TTC549 (cell line): ENCODE results near the gene CAMKMT.
A peak's percentile ranks its signal among the peaks of the same experiment; 100 is the strongest.
"Not testable (repeated sequence)": the region's sequence is repeated elsewhere in the genome, so short reads cannot be mapped to it uniquely, and the experiment has no call there.

Experiments used
- FAIRE-seq: peaks from 2 replicates; lab custom pipeline; 2012; peaks lifted over from hg19 to GRCh38; lab: Jason Lieb, UNC

CAMKMT gene

GRCh38 chr2:44360749-44361329 lies 908 bp upstream of the CAMKMT start:
- FAIRE-seq = no peak

GRCh38 chr2:44362207-44363015 lies 664 bp downstream of the CAMKMT start:
- no peak for FAIRE-seq

DNA sequence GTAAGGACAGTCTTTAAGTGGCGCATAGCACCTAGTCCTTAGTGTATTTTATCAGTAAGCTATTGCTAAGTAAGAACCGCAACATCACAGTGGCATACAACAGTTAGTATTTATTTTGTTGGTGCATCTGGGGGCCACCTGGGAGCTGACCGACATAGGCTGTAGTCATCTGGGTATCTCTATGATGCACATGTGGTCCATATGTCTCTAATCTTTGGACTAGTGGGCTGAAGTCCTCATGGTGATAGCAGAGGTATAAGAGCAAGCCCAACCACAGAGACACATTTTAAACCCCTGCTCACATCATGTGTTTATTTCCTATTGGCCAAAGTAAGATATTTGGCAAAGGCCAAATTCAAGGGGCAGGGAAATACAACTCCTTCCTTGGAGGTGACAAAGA lies 2.9 kb downstream of the CAMKMT start:
- no peak for FAIRE-seq

DNA sequence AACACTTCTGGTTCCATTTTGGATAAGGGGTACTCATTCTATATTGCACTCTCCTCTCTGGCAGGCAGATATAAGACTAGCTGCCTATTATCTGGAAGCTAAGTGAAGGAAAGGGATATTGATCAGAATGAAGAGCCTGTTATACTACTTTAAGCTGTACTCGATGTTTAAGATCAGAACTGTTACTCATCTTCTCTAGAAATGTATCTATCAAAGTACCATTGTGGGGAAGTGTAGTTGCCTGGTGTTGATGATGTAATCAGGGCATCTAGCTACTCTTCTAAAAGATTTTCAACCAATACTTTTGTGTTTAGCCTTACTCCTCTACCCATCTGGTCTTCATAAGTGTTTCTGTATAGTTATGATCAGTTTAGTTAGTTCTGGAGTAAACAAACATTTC lies 5.8 kb downstream of the CAMKMT start:
- FAIRE-seq = no peak

DNA sequence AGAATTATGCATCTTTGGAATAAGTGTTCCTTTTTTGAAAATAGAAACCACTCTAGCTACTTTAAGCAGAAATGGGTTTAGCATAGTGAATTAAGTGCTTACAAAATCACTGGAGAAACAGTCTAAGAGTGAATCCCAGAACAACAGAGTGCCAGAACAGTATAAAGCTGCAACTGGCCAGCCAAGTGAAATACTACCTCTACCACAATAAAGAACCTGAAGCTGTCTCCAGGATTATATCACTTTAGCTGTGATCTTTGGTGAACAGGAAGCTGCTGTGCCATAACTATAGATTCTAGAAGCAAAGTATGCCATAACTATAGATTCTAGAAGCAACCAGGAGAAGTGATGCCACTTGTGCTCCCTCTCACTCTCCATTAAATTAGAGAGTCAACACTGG lies 7.6 kb downstream of the CAMKMT start:
- FAIRE-seq = no peak

- no peak for FAIRE-seq
Measured at GRCh38 chr2:44371445-44371844, 9.7 kb downstream of the CAMKMT start.

GRCh38 chr2:44372246-44372645 lies 10.5 kb downstream of the CAMKMT start:
- FAIRE-seq = no peak

- no peak for FAIRE-seq
Measured at GRCh38 chr2:44377486-44377885, 15.7 kb downstream of the CAMKMT start.

DNA sequence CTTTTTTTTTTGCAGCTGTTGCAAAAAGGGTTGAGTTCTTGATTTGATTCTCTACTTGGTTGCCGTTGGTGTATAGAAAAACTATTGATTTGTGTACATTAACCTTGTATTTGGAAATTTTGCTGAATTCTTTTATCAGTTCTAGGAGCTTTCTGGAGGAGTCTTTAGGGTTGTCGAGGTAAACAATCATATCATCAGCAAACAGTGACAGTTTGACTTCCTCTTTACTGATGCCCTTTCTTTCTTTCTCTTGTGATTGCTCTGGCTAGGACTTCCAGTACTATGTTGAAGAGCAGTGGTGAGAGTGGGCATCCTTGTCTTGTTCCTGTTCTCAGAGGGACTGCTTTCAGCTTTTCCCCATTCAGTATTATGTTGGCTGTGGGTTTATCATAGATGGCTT lies 23.5 kb downstream of the CAMKMT start:
- not testable (repeated sequence) for FAIRE-seq

- no peak for FAIRE-seq
Measured at GRCh38 chr2:44388877-44389276, 27.1 kb downstream of the CAMKMT start.

DNA sequence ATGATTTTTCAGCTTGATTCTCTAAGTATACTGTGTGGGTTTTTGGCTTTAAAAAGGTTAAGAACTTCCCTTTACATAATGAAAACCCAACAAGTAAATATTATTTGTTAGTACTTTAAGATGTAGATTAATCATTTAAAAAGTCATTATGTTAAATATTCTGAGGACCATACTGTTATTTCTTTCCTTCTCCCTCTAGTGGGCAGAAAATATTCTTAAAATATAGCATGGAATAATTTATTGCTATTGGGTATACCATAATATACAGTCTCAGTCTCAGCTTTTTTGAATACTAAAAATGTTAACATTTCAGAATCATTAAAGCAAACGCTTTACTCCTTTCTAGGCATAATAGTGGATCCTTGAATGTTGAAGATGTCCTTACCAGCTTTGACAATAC lies 28.1 kb downstream of the CAMKMT start:
- peak; percentile 75 for FAIRE-seq

- peak; percentile 95 for FAIRE-seq
Measured at GRCh38 chr2:44392338-44392943, 30.7 kb downstream of the CAMKMT start.

GRCh38 chr2:44397447-44398175 lies 35.9 kb downstream of the CAMKMT start:
- FAIRE-seq = peak; percentile 26

DNA sequence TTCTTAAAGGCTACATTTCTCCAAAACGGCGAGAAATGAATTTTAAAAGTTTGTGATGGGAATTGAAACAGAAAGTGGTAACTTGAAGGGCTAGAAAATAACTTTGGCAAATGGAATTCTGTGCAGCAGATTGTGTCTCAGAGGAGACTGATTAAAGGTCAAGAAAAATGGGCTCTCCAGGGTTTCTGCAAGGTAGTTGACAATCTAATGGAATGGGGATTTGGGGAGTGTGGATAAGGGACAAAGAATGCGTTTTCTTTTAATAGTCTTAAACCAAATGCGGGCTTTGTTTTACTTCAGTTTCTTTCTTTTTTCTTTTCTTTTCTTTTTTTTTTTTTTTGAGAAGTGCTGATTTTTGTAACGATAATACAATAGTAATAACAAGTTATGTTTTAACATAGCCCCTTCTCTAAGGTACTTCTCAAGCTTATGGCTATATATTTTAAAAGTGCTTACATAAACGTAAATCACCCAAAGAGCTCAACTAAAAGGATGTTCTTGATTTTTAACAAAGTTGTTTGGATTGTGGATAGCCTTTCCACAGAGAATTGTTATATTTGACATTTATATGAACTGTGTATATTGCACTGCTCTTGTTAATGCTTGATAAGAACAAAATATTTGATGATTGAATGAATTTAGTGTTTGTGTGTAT lies 36.6 kb downstream of the CAMKMT start:
- no peak for FAIRE-seq

- FAIRE-seq = no peak
Measured at GRCh38 chr2:44420725-44421124, 59.0 kb downstream of the CAMKMT start.

GRCh38 chr2:44424211-44424610 lies 62.5 kb downstream of the CAMKMT start:
- no peak for FAIRE-seq

GRCh38 chr2:44429034-44429433 lies 67.3 kb downstream of the CAMKMT start:
- FAIRE-seq = no peak

GRCh38 chr2:44430342-44430741 lies 68.6 kb downstream of the CAMKMT start:
- no peak for FAIRE-seq

GRCh38 chr2:44433895-44434294 lies 72.1 kb downstream of the CAMKMT start:
- FAIRE-seq = no peak

DNA sequence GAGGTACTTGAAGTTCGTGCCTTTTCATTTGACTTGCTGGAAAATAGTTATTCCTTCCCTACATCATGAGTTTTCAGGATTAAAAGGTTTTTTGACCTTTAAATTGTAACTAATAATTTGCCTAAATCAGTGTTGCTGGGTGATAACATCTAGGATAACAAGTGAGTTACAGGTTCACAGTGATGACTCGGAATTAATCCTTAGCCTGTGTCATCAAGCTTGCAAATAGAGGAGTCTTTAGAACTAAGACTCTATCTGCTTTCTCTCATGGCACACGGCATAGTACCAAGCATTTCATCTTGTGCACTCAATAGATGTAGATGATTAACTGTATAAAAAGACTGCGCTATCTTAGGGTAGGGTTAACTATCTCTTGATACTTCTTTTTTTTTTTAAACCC lies 79.5 kb downstream of the CAMKMT start:
- FAIRE-seq = no peak

DNA sequence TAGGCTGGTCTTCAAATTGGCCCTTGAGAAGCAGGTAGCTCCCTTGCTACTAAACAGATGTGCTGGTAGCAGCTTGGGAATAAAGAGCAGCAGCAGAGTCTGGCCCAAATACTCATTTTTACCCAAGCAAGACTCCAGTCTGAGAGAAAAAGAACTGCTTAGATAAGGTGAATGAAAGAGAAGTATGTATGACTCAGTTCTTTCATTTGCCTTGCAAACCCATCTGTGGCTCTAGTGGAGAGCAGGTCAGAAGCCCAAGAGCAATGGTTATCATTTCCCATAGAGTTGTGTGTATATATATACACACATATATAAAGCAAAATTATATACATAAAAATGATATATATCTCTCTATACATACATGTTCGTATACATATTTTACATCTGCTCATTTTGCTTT lies 80.3 kb downstream of the CAMKMT start:
- FAIRE-seq = no peak

DNA sequence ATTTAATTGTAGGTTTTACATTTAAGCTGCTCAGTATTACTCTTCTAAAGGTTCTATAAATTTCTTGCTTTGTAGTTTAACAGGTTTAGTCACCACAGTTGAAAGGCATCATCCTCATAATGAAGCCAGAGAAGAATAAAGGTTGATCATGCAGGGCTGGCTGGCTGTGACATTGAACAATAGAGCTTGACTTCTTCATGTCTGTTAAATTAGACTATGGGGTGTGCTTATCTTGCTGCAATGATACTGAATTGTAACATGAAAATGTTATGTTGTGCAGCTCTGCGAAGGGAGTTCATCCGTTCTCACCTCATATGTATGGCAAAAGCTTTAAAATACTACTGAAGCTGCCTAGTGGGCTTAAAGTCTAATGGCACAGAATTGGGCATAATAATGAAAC lies 81.8 kb downstream of the CAMKMT start:
- no peak for FAIRE-seq
